NK-92 treated with Interleukin-12 subunit alpha and Interleukin-12 subunit beta, amount 100 ng/mL, for 24 hours (cell line): ENCODE measurements around the gene TBCEL.

Experiments
- DNase-seq: peaks from one replicate; lab custom pipeline; 2025; lab: John Stamatoyannopoulos, UW

TBCEL gene

GRCh38 chr11:121066623-121067022 is 42.7 kb downstream of the TBCEL start:
- no peak for DNase-seq

- DNase-seq = no peak
Measured at GRCh38 chr11:121067026-121067425, 43.1 kb downstream of the TBCEL start.

GRCh38 chr11:121067453-121067852 is 43.6 kb downstream of the TBCEL start:
- DNase-seq = no peak

- no peak for DNase-seq
Measured at GRCh38 chr11:121067962-121068647, 44.2 kb downstream of the TBCEL start.

GRCh38 chr11:121068787-121069186 is 44.9 kb downstream of the TBCEL start:
- no peak for DNase-seq

- no peak for DNase-seq
Measured at GRCh38 chr11:121070951-121071845, 47.3 kb downstream of the TBCEL start.

GRCh38 chr11:121071846-121072450 is 48.0 kb downstream of the TBCEL start:
- no peak for DNase-seq

- DNase-seq = no peak
Measured at GRCh38 chr11:121081321-121081720, 57.4 kb downstream of the TBCEL start.

- no peak for DNase-seq
Measured at GRCh38 chr11:121082219-121082618, 58.3 kb downstream of the TBCEL start.

- no peak for DNase-seq
Measured at GRCh38 chr11:121082670-121083069, 58.8 kb downstream of the TBCEL start.

- DNase-seq = no peak
Measured at GRCh38 chr11:121086866-121087265, 63.0 kb downstream of the TBCEL start.

GRCh38 chr11:121089566-121089965 is 65.7 kb downstream of the TBCEL start:
- no peak for DNase-seq

- no peak for DNase-seq
Measured at GRCh38 chr11:121090145-121090721, 66.3 kb downstream of the TBCEL start.

- no peak for DNase-seq
Measured at GRCh38 chr11:121091492-121092152, 67.7 kb downstream of the TBCEL start.

- no peak for DNase-seq
Measured at GRCh38 chr11:121095561-121095960, 71.7 kb downstream of the TBCEL start.

GRCh38 chr11:121099364-121099763 is 75.5 kb downstream of the TBCEL start:
- no peak for DNase-seq

GRCh38 chr11:121099885-121100284 is 76.0 kb downstream of the TBCEL start:
- no peak for DNase-seq

GRCh38 chr11:121100943-121101342 is 77.0 kb downstream of the TBCEL start, which contains the start of gene TECTA:
Gene TECTA, plus strand, starts transcription at chr11:121101243. Its CDS starts 1,423 bp downstream, at chr11:121102666.
- DNase-seq = no peak

GRCh38 chr11:121104312-121104762 is 80.4 kb downstream of the TBCEL start:
- no peak for DNase-seq

GRCh38 chr11:121105063-121105480 is 81.2 kb downstream of the TBCEL start:
- DNase-seq = no peak

GRCh38 chr11:121105481-121106195 is 81.7 kb downstream of the TBCEL start:
- no peak for DNase-seq
